Ishikawa (cell line): Measurements from ENCODE around the gene MAP3K13.

Experiments used
- CEBPB ChIP-seq: IDR thresholded peaks from 2 replicates; pipeline ENCODE4 v1.6.1; 2012
- CREB1 ChIP-seq: IDR thresholded peaks from 2 replicates; pipeline ENCODE4 v1.6.1; 2012; ENCODE audit warnings: low read depth
- EGR1 ChIP-seq: IDR thresholded peaks from 2 replicates; pipeline ENCODE4 v1.6.1; 2012
- EP300 ChIP-seq: IDR thresholded peaks from 2 replicates; pipeline ENCODE4 v1.6.1; 2012; ENCODE audit warnings: borderline replicate concordance
- FOXM1 ChIP-seq: IDR thresholded peaks from 2 replicates; pipeline ENCODE4 v1.6.1; 2012; ENCODE audit warnings: low read depth, borderline replicate concordance
- MAX ChIP-seq: IDR thresholded peaks from 2 replicates; pipeline ENCODE4 v1.6.1; 2012
- NFIC ChIP-seq: IDR thresholded peaks from 2 replicates; pipeline ENCODE4 v1.6.1; 2012
- RAD21 ChIP-seq: IDR thresholded peaks from 2 replicates; pipeline ENCODE4 v1.6.1; 2012; ENCODE audit warnings: low read depth
- REST ChIP-seq: IDR thresholded peaks from 2 replicates; pipeline ENCODE4 v1.6.1; 2012; ENCODE audit warnings: low read depth, mild to moderate bottlenecking
- TAF1 ChIP-seq: IDR thresholded peaks from 2 replicates; pipeline ENCODE4 v1.6.1; 2012; ENCODE audit warnings: low read depth, mild to moderate bottlenecking
- TCF12 ChIP-seq: IDR thresholded peaks from 2 replicates; pipeline ENCODE4 v1.6.1; 2012; ENCODE audit warnings: low read depth
- TEAD4 ChIP-seq: IDR thresholded peaks from 2 replicates; pipeline ENCODE4 v1.6.1; 2012
- YY1 ChIP-seq: IDR thresholded peaks from 2 replicates; pipeline ENCODE4 v1.6.1; 2012; ENCODE audit warnings: low read depth
- ZBTB7A ChIP-seq: IDR thresholded peaks from 2 replicates; pipeline ENCODE4 v1.6.1; 2012; ENCODE audit warnings: low read depth
- TF ChIP-seq, protein P1 (sequence below): IDR thresholded peaks from 2 replicates; pipeline ENCODE4 v1.6.1; 2012

The MAP3K13 gene

DNA sequence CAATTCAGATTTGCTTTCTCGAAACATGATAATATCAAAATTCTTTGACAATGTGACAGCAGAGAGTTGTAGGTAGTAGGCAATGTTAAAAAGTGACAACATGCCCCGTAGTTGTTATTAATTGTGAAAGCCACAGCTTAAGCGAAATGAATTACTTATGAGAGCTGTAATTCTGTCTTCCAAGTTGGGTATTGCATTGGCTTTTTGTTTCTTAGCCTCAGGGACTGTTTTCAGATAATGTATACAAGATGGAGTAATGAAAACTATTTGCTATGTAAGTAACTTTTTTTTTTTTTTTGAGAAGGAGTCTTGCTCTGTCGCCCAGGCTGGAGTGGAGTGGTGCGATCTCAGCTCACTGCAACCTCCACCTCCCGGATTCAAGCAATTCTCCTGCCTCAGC, 43.1 kb upstream of the MAP3K13 start:
- TF ChIP-seq CREB1 (no peak), REST (no peak), TCF12 (no peak), RAD21 (no peak), EGR1 (no peak), NFIC (no peak), TAF1 (no peak), TEAD4 (no peak), FOXM1 (no peak), CEBPB (no peak), ZBTB7A (no peak), MAX (no peak)
- TF ChIP-seq, protein P1, sequence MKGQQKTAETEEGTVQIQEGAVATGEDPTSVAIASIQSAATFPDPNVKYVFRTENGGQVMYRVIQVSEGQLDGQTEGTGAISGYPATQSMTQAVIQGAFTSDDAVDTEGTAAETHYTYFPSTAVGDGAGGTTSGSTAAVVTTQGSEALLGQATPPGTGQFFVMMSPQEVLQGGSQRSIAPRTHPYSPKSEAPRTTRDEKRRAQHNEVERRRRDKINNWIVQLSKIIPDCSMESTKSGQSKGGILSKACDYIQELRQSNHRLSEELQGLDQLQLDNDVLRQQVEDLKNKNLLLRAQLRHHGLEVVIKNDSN = no peak

DNA sequence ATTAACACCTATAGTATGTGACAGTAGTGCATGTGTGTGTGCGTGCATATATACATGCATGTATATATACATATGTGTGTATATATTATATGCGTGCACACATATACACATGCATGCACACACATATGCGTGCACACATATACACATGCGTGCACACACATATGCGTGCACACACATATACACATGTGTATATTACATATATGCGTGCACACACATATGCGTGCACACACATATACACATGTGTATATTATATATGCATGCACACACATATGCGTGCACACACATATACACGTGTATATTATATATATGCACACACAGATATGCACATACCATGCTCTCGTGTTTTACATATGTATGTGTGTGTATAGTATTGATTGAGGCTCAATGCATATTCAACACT, 42.0 kb upstream of the MAP3K13 start:
- no peak for TF ChIP-seq CEBPB
- no peak for TF ChIP-seq RAD21
- TF ChIP-seq REST = no peak
- TF ChIP-seq EP300 = no peak
- TF ChIP-seq MAX = no peak
- TF ChIP-seq EGR1 = no peak
- TF ChIP-seq TEAD4 = no peak
- TF ChIP-seq, protein P1 = no peak
- TF ChIP-seq ZBTB7A = no peak
- TF ChIP-seq NFIC = no peak
- no peak for TF ChIP-seq YY1
- no peak for TF ChIP-seq CREB1
- no peak for TF ChIP-seq TAF1
- TF ChIP-seq FOXM1 = no peak
- TF ChIP-seq TCF12 = no peak

- TF ChIP-seq YY1 (no peak), TAF1 (no peak), CEBPB (no peak), REST (no peak), EGR1 (no peak), ZBTB7A (no peak), FOXM1 (no peak), NFIC (no peak), TEAD4 (no peak), MAX (no peak), EP300 (no peak), CREB1 (no peak), RAD21 (no peak), TCF12 (no peak)
- TF ChIP-seq, protein P1 = no peak
These were observed 40.7 kb upstream of the MAP3K13 start for GRCh38 chr3:185322101-185322719.
